ENCODE results near the gene AHI1. TPM values are rescaled to one million over a fixed set of nuclear protein-coding genes. Genes with fewer than 3 reads are reported as not detected.

The AHI1 gene
- total RNA-seq, 2 experiments from 2014 or later = 21.4 to 33.9 TPM

GRCh38 chr6:135383301-135383700, 114.2 kb downstream of the AHI1 start:
- Histone ChIP-seq H3K4me3 (ENCODE audit: low read depth, low read length, poor library complexity, severe bottlenecking) (no peak overlapping the region), H2AFZ (ENCODE audit: low read length) (no peak overlapping the region), H3K9me2 (ENCODE audit: insufficient read depth, low read length) (no peaks in the 10 kb centered on the region), H3K27ac (ENCODE audit: low read depth, low read length, poor library complexity, severe bottlenecking) (no peak overlapping the region), H4K20me1 (ENCODE audit: insufficient read depth, low read length) (no peaks in the 10 kb centered on the region), H3K79me2 (ENCODE audit: insufficient read depth, low read depth, low read length) (no peaks in the 10 kb centered on the region), H3K4me2 (ENCODE audit: low read length) (no peak overlapping the region), H3K36me3 (ENCODE audit: insufficient read depth, low read length) (no peaks in the 10 kb centered on the region), H3K4me1 (ENCODE audit: insufficient read depth, low read length, poor library complexity, severe bottlenecking) (no peaks in the 10 kb centered on the region), H3K9me3 (ENCODE audit: low read length) (no peaks in the 10 kb centered on the region)
- BruUV-seq (replicated peaks) = no TSS peak
- ChIA-PET CTCF (ENCODE audit: unreplicated experiment) (no interaction called here), POLR2A (interaction anchor here (0.7 kb wide), 2 partner anchors 12 to 155 kb away, joined by 3 read pairs; no protein-coding TSS in a partner anchor)
- TF ChIP-seq EZH2phosphoT487 (IDR thresholded peaks at IDR 0.05; ENCODE audit: borderline replicate concordance, low read depth, low read length) = no peak
- TF ChIP-seq, protein P1, sequence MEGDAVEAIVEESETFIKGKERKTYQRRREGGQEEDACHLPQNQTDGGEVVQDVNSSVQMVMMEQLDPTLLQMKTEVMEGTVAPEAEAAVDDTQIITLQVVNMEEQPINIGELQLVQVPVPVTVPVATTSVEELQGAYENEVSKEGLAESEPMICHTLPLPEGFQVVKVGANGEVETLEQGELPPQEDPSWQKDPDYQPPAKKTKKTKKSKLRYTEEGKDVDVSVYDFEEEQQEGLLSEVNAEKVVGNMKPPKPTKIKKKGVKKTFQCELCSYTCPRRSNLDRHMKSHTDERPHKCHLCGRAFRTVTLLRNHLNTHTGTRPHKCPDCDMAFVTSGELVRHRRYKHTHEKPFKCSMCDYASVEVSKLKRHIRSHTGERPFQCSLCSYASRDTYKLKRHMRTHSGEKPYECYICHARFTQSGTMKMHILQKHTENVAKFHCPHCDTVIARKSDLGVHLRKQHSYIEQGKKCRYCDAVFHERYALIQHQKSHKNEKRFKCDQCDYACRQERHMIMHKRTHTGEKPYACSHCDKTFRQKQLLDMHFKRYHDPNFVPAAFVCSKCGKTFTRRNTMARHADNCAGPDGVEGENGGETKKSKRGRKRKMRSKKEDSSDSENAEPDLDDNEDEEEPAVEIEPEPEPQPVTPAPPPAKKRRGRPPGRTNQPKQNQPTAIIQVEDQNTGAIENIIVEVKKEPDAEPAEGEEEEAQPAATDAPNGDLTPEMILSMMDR (conservative IDR thresholded peaks at IDR 0.05; ENCODE audit: low read length) = no peak
- intact Hi-C loops (cut with micrococcal nuclease; ENCODE audit: unreplicated experiment) = no loop called here
- no peak for DNase-seq (ENCODE audit: low spot score)

DNA sequence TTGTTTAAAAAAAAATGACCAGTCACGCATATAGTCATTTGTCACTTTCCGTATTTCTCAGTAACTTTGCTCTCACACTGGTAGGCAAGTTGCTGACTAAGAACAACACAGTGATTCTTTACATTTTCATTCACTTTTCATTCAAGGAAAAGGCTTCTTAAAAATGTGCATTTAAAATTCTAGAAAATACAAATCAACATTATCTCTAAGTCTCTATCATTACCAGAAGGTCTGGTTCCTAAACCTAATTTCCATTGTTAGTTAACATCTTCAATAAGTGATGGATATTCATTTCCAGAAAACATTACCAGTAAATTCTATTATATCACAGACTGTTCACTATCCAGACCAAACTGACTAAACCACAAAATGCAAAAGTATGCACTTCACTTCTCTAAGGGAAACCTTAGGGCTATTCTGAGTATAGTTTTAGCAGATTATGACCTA, 115.3 kb downstream of the AHI1 start:
- H3K4me2 ChIP-seq (ENCODE audit: low read length) = no peak overlapping the region
- ChIA-PET CTCF (ENCODE audit: unreplicated experiment) (no interaction called here), POLR2A (interaction anchor here (0.7 kb wide), 1 partner anchor 13 kb away, joined by 3 read pairs; no protein-coding TSS in a partner anchor)
- H3K36me3 ChIP-seq (ENCODE audit: insufficient read depth, low read length) = no peaks in the 10 kb centered on the region
- intact Hi-C loops (cut with micrococcal nuclease; ENCODE audit: unreplicated experiment) = no loop called here
- no peak overlapping the region for H3K27ac ChIP-seq (ENCODE audit: low read depth, low read length, poor library complexity, severe bottlenecking)
- no peaks in the 10 kb centered on the region for H3K4me1 ChIP-seq (ENCODE audit: insufficient read depth, low read length, poor library complexity, severe bottlenecking)
- BruUV-seq (replicated peaks) = no TSS peak
- H4K20me1 ChIP-seq (ENCODE audit: insufficient read depth, low read length) = no peaks in the 10 kb centered on the region
- no peak overlapping the region for H3K4me3 ChIP-seq (ENCODE audit: low read depth, low read length, poor library complexity, severe bottlenecking)
- TF ChIP-seq EZH2phosphoT487 (IDR thresholded peaks at IDR 0.05; ENCODE audit: borderline replicate concordance, low read depth, low read length) = no peak
- TF ChIP-seq, protein P1 (conservative IDR thresholded peaks at IDR 0.05; ENCODE audit: low read length) = no peak
- DNase-seq (ENCODE audit: low spot score) = no peak
- no peaks in the 10 kb centered on the region for H3K9me2 ChIP-seq (ENCODE audit: insufficient read depth, low read length)
- H3K79me2 ChIP-seq (ENCODE audit: insufficient read depth, low read depth, low read length) = no peaks in the 10 kb centered on the region
- H2AFZ ChIP-seq (ENCODE audit: low read length) = no peak overlapping the region
- H3K9me3 ChIP-seq (ENCODE audit: low read length) = no peaks in the 10 kb centered on the region

DNA sequence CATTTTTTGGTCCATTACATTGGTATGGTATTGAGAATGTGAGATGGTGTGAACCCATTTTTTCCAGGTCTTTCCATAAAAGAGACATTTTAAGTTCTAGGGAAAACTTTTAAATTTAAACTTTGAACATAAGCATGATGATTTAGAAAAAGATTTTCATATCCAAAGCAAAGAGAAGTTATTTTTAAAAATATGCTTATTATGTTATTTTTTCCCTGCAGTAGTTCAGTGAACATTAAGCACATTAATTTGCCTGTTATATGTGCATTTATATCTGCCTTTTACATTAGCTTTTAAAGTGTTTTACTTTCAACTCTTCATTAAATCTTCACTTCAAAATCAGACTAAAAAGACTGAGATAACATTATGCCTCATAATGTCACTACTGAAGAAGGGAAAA, 116.7 kb downstream of the AHI1 start:
- Histone ChIP-seq H2AFZ (ENCODE audit: low read length) (no peak overlapping the region), H3K79me2 (ENCODE audit: insufficient read depth, low read depth, low read length) (no peaks in the 10 kb centered on the region), H3K9me2 (ENCODE audit: insufficient read depth, low read length) (no peaks in the 10 kb centered on the region), H3K36me3 (ENCODE audit: insufficient read depth, low read length) (no peaks in the 10 kb centered on the region), H3K4me2 (ENCODE audit: low read length) (no peak overlapping the region), H3K4me1 (ENCODE audit: insufficient read depth, low read length, poor library complexity, severe bottlenecking) (no peaks in the 10 kb centered on the region), H3K9me3 (ENCODE audit: low read length) (no peaks in the 10 kb centered on the region), H4K20me1 (ENCODE audit: insufficient read depth, low read length) (no peaks in the 10 kb centered on the region), H3K27ac (ENCODE audit: low read depth, low read length, poor library complexity, severe bottlenecking) (no peak overlapping the region), H3K4me3 (ENCODE audit: low read depth, low read length, poor library complexity, severe bottlenecking) (no peak overlapping the region)
- intact Hi-C loops (cut with micrococcal nuclease; ENCODE audit: unreplicated experiment) = no loop called here
- BruUV-seq (replicated peaks) = no TSS peak
- ChIA-PET POLR2A (interaction anchor here (0.5 to 1.7 kb wide), 4 partner anchors 9 to 28 kb away, joined by 3 to 4 read pairs (median 4); no protein-coding TSS in a partner anchor), CTCF (ENCODE audit: unreplicated experiment) (no interaction called here)
- DNase-seq (ENCODE audit: low spot score) = no peak
- TF ChIP-seq, protein P1 (conservative IDR thresholded peaks at IDR 0.05; ENCODE audit: low read length) = no peak
- TF ChIP-seq EZH2phosphoT487 (IDR thresholded peaks at IDR 0.05; ENCODE audit: borderline replicate concordance, low read depth, low read length) = no peak
